Parathyroid adenoma (tissue), 2 donors: ENCODE results near the gene HMHB1.
A peak's percentile ranks its signal among the peaks of the same experiment; 100 is the strongest.
"Not testable (repeated sequence)": the region's sequence is repeated elsewhere in the genome, so short reads cannot be mapped to it uniquely, and the experiment has no call there.

Experiments used
- H2AFZ ChIP-seq: fragments of 300-600 bp; sonication (generic); one replicate; pipeline ENCODE4 v1.7.0; 2017; ENCODE audit warnings: antibody characterized with exemption, mild to moderate bottlenecking
- H3K27ac ChIP-seq: fragments of 300-600 bp; sonication (generic); one replicate; pipeline ENCODE4 v1.7.0; 2017
- H3K27me3 ChIP-seq: fragments of 300-600 bp; sonication (generic); one replicate; pipeline ENCODE4 v1.7.0; 2017; ENCODE audit warnings: low read length; ENCODE audit not compliant: control insufficient read depth, insufficient read depth
- H3K36me3 ChIP-seq: fragments of 300-600 bp; sonication (generic); one replicate; pipeline ENCODE4 v1.7.0; 2017; ENCODE audit warnings: low read length; ENCODE audit not compliant: control insufficient read depth, insufficient read depth
- H3K4me1 ChIP-seq: fragments of 300-600 bp; sonication (generic); one replicate; pipeline ENCODE4 v1.7.0; 2017; ENCODE audit warnings: control low read depth
- H3K4me2 ChIP-seq: fragments of 300-600 bp; sonication (generic); one replicate; pipeline ENCODE4 v1.7.0; 2017; ENCODE audit warnings: low read length
- H3K4me3 ChIP-seq: fragments of 300-600 bp; sonication (generic); one replicate; pipeline ENCODE4 v1.7.0; 2017; ENCODE audit warnings: low read depth, low read length
- H3K79me2 ChIP-seq: fragments of 300-600 bp; sonication (generic); one replicate; pipeline ENCODE4 v1.7.0; 2017; ENCODE audit warnings: control low read depth
- H3K9ac ChIP-seq: fragments of 300-600 bp; sonication (generic); one replicate; pipeline ENCODE4 v1.7.0; 2017; ENCODE audit warnings: mild to moderate bottlenecking
- H3K9me3 ChIP-seq: fragments of 300-600 bp; sonication (generic); one replicate; pipeline ENCODE4 v1.7.0; 2017; ENCODE audit warnings: low read length; ENCODE audit not compliant: control insufficient read depth
- CTCF ChIP-seq: fragments of 300-600 bp; sonication (generic); IDR thresholded peaks from one replicate; pipeline ENCODE4 v1.7.0; 2017; ENCODE audit warnings: antibody characterized with exemption, mild to moderate bottlenecking
- donor health status: primary hyperparathyroidism.

Gene HMHB1

GRCh38 chr5:143807401-143807800 lies 4.6 kb upstream of the HMHB1 start:
- no peak overlapping the region for H3K9ac ChIP-seq
- no peaks in the 10 kb centered on the region for H3K36me3 ChIP-seq
- no peak overlapping the region for H3K4me2 ChIP-seq
- TF ChIP-seq CTCF = no peak
- H3K4me3 ChIP-seq = no peak overlapping the region
- H3K79me2 ChIP-seq = no peaks in the 10 kb centered on the region
- no peaks in the 10 kb centered on the region for H3K4me1 ChIP-seq
- no peaks in the 10 kb centered on the region for H3K27me3 ChIP-seq
- H3K9me3 ChIP-seq = no peaks in the 10 kb centered on the region
- H2AFZ ChIP-seq = no peak overlapping the region
- no peak overlapping the region for H3K27ac ChIP-seq

- not testable (repeated sequence) for H3K36me3 ChIP-seq, H3K4me3 ChIP-seq, H3K4me2 ChIP-seq, H3K27ac ChIP-seq, H3K27me3 ChIP-seq, H3K9me3 ChIP-seq, H3K4me1 ChIP-seq, H2AFZ ChIP-seq, H3K79me2 ChIP-seq, H3K9ac ChIP-seq
Observed at GRCh38 chr5:143816370-143816769, 4.4 kb downstream of the HMHB1 start.

- Histone ChIP-seq H3K27ac (no peak overlapping the region), H3K4me1 (peaks cover 8% of the 10 kb centered on the region), H3K4me2 (no peak overlapping the region), H3K79me2 (no peaks in the 10 kb centered on the region), H3K27me3 (no peaks in the 10 kb centered on the region), H3K9ac (no peak overlapping the region), H3K4me3 (no peak overlapping the region), H2AFZ (no peak overlapping the region), H3K36me3 (no peaks in the 10 kb centered on the region), H3K9me3 (no peaks in the 10 kb centered on the region)
- TF ChIP-seq CTCF = no peak
Observed at GRCh38 chr5:143819716-143820115, 7.8 kb downstream of the HMHB1 start.

- H3K9ac ChIP-seq = no peak overlapping the region
- no peak for TF ChIP-seq CTCF
- H3K27me3 ChIP-seq = no peaks in the 10 kb centered on the region
- no peak overlapping the region for H3K27ac ChIP-seq
- no peaks in the 10 kb centered on the region for H3K36me3 ChIP-seq
- H2AFZ ChIP-seq = no peak overlapping the region
- no peaks in the 10 kb centered on the region for H3K9me3 ChIP-seq
- H3K79me2 ChIP-seq = no peaks in the 10 kb centered on the region
- H3K4me1 ChIP-seq = peaks cover 8% of the 10 kb centered on the region
- H3K4me2 ChIP-seq = no peak overlapping the region
- H3K4me3 ChIP-seq = no peak overlapping the region
Observed at GRCh38 chr5:143820451-143820850, 8.5 kb downstream of the HMHB1 start.

GRCh38 chr5:143824851-143825720 lies 13.1 kb downstream of the HMHB1 start:
- Histone ChIP-seq H3K27me3 (no peaks in the 10 kb centered on the region), H2AFZ (no peak overlapping the region)
- peak; percentile 98 for TF ChIP-seq CTCF

More at GRCh38 chr5:143824851-143825720, 13.1 kb downstream of the HMHB1 start:
- Histone ChIP-seq H3K4me1 (peaks cover 8% of the 10 kb centered on the region), H3K4me2 (peak overlapping the region; percentile 5), H3K9ac (no peak overlapping the region), H3K27ac (no peak overlapping the region), H3K79me2 (no peaks in the 10 kb centered on the region), H3K9me3 (no peaks in the 10 kb centered on the region), H3K36me3 (no peaks in the 10 kb centered on the region), H3K4me3 (no peak overlapping the region)
